NCI-H774 (cell line): ENCODE measurements around the gene COL26A1.
"Not testable (repeated sequence)": the region's sequence is repeated elsewhere in the genome, so short reads cannot be mapped to it uniquely, and the experiment has no call there.

Source experiments
- DNase-seq: peaks from one replicate; lab custom pipeline; 2025; lab: John Stamatoyannopoulos, UW

COL26A1 gene

GRCh38 chr7:101450064-101450463, 87.4 kb downstream of the COL26A1 start:
- no peak for DNase-seq

GRCh38 chr7:101453617-101454016, 90.9 kb downstream of the COL26A1 start:
- DNase-seq, result no peak

- no peak for DNase-seq
Measured at GRCh38 chr7:101457001-101457750, 94.5 kb downstream of the COL26A1 start.

- DNase-seq, result no peak
Measured at GRCh38 chr7:101465131-101465530, 102.5 kb downstream of the COL26A1 start.

DNA sequence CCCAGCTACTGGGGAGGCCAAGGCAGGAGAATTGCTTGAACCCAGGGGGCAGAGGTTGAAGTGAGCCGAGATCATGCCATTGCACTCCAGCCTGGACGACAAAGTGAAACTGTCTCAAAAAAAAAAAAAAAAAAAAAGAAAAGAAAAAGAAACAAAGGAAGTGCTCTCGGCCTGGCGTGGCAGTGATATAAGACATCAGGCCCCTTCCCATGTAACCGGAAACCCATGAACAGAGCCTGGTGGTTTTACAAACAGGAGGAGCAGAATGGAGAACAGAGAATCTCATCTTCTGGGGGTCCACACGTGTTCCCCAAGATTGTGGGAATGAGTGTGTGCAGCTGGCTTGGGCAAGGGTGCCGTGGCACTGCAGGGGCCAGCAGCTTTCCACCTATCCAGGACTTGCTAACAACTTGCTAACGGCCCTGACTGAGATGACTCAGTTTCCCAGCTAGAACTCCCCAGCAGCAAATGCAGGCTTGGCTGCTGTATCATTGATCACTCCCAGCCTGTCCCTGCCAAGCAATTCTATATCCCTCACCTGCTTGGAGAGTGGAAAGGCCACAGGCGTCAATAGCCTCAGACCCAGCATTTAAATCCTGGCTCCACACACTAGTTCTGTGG, 103.0 kb downstream of the COL26A1 start:
- no peak for DNase-seq

GRCh38 chr7:101466871-101467270, 104.2 kb downstream of the COL26A1 start:
- DNase-seq, result no peak

GRCh38 chr7:101468546-101469275, 106.0 kb downstream of the COL26A1 start:
- no peak for DNase-seq

- DNase-seq, result no peak
Measured at GRCh38 chr7:101470668-101471487, 108.2 kb downstream of the COL26A1 start.

DNA sequence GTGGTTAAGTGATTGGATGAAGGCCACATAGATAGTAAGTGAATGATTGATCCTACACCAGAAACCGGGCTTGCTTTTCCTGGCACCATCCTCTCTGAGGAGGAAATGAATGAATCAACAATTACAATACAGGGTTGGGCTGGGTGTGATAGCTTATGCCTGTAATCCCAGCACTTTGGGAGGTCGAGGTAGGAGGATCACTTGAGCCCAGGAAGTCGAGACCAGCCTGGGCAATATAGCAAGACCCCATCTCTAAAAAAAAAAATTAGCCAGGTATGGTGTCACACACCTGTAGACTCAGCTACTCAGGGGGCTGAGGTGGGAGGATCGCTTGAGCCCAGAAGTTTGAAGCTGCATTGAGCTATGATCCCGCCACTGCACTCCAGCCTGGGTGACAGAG, 111.5 kb downstream of the COL26A1 start:
- DNase-seq, result no peak

DNA sequence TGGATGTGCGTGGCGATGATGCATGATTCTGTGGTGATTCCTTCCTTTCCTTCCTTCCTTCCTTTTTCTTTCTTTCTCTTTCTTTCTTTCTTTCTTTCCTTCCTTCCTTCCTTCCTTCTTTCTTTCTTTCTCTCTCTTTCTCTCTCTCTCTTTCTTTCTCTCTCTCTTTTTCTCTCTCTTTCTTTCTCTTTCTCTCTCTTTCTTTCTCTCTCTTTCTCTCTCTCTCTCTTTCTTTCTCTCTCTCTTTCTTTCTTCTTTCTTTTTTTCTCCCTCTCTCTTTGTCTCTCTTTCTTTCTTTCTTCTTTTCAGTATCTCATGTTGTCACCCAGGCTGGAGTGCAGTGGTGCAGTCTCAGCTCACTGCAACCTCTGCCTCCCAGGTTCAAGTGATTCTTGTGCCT, 113.0 kb downstream of the COL26A1 start:
- DNase-seq, result not testable (repeated sequence)

GRCh38 chr7:101479217-101479616, 116.5 kb downstream of the COL26A1 start:
- DNase-seq, result no peak

GRCh38 chr7:101486056-101486432, 123.4 kb downstream of the COL26A1 start:
- not testable (repeated sequence) for DNase-seq

- no peak for DNase-seq
Measured at GRCh38 chr7:101486433-101487104, 123.9 kb downstream of the COL26A1 start.

GRCh38 chr7:101487105-101487458, 124.4 kb downstream of the COL26A1 start:
- DNase-seq, result no peak

GRCh38 chr7:101487753-101488152, 125.1 kb downstream of the COL26A1 start:
- no peak for DNase-seq

- no peak for DNase-seq
Measured at GRCh38 chr7:101488826-101489572, 126.3 kb downstream of the COL26A1 start.

DNA sequence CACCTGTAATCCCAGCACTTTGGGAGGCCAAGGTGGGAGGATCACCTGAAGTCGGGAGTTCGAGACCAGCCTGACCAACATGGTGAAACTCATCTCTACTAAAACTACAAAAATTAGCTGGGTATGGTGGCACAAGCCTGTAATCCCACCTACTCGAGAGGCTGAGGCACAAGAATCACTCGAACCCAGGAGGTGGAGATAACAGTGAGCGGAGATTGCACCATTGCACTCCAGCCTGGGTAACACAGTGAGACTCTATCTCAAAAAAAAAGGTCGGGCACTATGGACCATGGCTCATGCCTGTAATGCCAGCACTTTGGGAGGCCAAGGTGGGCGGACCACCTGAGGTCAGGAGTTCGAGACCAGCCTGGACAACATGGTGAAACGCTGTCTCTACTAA, 127.8 kb downstream of the COL26A1 start:
- DNase-seq, result not testable (repeated sequence)

GRCh38 chr7:101491442-101491841, 128.8 kb downstream of the COL26A1 start:
- DNase-seq, result not testable (repeated sequence)

DNA sequence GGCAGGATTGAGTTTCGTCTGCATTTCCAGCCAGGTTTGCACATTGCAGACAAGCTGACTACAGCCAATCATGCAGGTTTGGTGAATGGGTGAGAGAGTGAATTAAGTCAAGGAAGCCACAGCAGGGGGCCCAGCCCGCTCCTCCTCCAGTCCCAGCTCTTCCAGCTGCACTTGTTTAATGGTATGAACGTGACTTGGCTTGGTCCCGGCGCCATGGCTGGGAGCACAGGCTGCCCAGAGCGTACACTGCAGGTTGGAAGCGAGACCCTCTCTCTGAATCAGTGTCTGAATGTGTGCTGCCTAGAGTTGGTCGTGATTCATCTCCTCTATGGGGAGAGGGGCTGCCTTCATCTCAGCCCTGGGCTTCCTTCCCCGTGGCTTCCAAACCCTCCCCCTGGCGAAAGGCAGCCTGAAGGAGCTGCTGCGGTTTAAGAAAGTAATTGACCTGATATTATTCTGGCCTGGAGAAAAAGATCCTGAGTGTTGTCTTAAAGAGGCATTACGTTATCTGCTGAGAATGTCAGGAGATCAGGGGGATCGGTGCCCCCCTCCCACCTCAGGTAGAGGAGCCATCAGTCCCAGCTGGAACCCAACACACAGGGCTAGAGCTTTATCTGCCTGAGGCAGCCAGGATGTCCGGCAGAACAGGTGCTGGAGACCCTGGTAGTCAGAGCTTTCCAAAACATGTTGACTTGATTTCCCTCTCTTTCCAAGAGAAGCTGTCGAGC, 132.1 kb downstream of the COL26A1 start:
- no peak for DNase-seq

DNA sequence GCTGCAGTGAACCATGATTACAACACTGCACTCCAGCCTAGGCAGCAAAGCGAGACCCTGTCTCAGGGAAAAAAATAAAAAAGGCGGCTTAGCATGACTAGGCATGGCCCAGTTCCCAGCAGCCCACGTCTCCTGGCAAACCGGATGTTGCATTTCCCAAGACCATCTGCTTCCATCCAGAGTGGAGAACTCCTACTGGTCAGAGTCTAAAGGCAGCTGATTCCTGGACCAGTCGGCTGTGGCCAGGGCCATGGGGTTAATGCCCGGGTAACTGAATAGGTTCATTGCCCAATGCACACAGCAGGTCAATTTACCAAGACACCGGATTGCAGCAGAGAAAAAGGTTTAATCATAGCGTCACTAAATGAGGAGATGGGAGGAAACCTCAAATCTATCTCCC, 133.3 kb downstream of the COL26A1 start:
- DNase-seq, result no peak
